Suppressor macrophage treated with lipopolysaccharide for 1 hour (primary cell): ENCODE data around the gene PPIA.
A peak's percentile ranks its signal among the peaks of the same experiment; 100 is the strongest.

Source experiments
- DNase-seq, 3 donors: peaks; one replicate each; pipeline ENCODE4 v3.0.0-alpha.2; 2020 to 2022

Gene PPIA

DNA sequence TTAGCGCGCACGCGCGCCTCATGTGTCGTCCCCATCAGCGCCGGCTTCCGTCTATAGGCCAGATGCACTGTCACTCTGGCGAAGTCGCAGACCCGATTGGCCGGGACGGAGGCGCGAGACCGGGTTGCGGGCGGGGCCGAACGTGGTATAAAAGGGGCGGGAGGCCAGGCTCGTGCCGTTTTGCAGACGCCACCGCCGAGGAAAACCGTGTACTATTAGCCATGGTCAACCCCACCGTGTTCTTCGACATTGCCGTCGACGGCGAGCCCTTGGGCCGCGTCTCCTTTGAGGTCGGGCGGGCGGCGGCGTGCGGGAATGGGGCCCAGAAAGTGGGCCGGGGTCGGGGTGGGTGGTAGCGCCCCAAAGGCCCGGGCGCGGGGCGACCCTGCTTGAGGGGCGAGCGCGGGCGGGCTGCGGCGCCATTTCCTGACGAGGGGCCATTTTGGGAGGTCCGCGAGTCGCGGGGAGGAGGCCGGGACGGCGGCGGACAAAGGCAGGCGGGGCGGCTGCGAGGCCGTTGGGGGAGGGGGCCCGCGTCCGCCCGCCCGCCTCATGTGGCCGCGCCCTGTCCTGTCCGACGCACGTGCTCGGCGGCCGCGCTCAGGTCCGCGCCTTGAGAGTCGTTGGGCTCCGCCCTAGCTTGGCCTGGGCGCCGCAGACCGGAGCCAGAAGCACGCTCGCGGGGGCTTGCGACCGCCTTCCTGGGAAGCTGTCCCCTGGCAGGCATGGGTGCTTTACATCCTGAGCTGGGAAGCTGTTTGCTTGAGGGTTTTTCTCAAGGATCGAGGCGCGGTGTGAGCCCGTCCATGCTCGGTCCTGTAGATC lies at the start of gene PPIA:
Gene PPIA, plus strand, starts transcription at position 178 of the 825 bp plus-strand sequence. Its CDS starts 44 bp downstream, at position 222.
- DNase-seq: peak; percentile 99

DNA sequence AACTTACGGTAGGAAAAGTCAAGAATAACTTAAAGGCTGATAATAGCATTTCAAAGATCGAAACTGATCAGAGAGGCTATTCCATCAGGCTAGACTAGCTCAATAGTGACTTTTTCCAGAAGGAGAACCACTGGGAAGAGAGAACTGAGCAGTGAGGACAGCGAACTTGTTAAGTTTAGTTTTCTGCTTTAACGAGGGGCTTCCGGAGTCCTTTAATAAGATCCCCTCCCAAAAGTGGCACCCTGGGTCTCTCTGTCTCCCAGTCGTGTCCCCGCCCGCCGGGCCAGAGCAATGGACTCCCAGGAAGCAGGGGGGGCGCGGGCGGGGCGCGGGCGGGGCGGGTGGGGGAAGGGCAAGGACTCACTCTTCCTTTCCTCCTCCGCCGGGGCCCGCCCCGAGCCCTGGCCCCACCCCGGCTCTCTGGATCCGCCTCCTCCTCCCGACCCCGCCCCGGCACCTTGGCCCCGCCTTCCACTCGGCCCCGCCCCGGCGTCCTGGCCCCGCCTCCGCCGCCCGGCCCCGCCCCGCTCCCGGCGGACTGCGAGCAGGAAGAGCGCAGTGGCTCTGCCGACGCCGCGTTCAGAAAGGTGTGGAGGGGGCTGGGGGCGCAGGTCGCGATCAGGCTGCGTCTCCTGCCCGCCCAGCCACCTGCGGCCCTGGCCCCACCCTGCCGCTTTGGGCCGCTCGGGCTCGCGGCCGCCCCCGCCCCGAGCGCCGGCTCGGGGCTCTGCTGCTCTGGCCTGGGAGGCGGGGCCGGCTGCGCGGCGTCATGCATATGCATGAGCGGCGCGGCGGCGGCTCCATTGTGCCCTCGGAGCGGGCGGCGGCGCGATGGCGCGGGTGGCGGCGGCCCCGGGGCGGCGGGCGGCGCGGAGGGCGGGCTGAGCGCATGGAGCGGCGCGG lies 48.2 kb upstream of the PPIA start, which contains the start of gene ZMIZ2:
Gene ZMIZ2, plus strand, starts transcription at position 803 of the 903 bp plus-strand sequence. CDS start 7,403 bp downstream, outside the sequence.
- peak; percentile 92 to 99 (median 96) for DNase-seq

- DNase-seq: peak in 2 of 3 donors; percentile 26 to 34
These were observed 47.3 kb upstream of the PPIA start for GRCh38 chr7:44748948-44749731.

DNA sequence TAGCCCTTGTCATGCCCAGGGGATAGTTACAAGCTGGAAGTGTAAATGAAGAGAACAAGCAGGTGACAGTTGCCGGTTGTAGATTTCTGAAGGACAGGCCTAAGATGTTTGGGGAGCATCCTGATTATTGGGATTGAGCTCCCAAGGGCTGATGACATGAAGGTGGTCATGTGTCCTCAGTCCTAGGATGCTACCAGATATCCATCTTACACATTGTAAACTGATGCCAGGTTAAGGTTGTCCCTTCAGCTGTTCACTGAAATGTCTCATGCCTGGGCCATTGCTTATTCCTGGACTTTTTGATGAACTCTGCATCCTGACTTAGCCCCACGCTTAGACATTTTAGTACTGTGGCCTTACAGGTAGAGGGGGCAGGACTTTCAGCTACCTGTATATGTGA lies 46.5 kb upstream of the PPIA start:
- DNase-seq: no peak

DNA sequence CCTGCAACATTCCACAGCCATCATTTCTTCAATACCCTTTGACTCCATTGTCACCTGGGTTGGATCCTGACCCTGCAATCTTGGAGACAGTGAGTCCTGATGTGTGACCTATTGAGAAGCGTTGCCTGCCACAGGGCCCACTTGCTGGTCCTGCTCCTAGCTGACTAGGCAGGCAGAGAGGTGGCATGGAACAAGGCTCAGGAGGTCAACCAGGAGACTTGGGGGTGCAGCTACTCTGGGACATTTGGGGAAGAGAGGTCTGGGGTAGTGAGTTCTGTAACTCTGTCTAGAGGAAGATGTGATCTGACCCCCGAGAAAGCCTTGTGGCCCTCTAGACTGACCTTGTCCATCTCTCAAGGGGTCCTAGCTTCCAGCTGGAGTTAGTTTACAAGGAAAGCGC lies 46.1 kb upstream of the PPIA start:
- DNase-seq: no peak

DNA sequence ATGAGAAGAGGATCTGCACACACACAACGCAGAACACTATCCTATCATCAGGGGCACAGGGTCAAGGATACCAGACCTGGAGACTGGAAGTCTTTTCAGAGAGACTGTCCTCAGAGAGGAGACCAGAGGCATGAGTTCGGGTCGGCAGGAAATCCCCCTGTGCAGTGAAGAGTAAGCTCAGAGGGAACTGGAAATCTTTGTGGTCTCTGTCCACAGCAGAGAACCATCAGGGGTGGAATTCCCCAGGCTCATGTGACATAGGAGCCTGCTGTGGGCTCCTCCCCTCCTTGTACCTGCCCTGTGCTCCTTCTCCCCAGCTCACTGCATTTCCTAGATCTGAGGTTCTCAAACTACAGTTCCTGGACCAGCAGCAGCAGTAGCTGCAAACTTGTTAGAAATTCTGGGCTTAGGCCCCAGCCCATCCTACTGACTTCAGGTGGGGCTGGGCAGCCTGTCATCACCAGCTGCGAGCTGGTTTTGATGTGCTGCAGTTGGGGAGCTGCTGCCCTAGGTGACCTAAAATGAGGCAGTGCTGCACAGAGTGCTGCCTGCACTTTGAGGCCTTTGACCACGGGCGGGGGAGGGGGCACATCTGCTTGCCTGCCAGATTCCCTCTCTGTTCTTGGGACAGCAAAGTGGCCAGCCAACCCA lies 45.4 kb upstream of the PPIA start:
- DNase-seq: peak; percentile 83 to 87 (median 86)

DNA sequence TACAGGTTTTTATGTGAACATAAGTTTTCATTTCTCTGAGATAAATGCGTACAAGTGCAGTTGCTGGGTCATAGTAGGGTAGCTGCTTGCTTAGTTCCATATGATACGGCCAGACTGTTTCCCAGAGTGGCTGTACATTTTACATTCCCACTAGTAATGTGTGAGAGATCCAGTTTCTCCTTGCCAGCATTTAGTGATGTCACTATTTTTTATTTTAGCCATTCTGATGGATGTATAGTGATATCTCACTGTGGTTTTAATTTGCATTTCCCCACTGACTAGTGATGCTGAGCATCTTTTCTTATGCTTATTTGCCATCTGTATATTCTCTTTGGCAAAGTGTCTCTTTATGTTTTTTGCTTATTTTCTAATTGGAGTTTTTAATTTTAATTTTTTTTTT lies 43.7 kb upstream of the PPIA start:
- DNase-seq: no peak

DNA sequence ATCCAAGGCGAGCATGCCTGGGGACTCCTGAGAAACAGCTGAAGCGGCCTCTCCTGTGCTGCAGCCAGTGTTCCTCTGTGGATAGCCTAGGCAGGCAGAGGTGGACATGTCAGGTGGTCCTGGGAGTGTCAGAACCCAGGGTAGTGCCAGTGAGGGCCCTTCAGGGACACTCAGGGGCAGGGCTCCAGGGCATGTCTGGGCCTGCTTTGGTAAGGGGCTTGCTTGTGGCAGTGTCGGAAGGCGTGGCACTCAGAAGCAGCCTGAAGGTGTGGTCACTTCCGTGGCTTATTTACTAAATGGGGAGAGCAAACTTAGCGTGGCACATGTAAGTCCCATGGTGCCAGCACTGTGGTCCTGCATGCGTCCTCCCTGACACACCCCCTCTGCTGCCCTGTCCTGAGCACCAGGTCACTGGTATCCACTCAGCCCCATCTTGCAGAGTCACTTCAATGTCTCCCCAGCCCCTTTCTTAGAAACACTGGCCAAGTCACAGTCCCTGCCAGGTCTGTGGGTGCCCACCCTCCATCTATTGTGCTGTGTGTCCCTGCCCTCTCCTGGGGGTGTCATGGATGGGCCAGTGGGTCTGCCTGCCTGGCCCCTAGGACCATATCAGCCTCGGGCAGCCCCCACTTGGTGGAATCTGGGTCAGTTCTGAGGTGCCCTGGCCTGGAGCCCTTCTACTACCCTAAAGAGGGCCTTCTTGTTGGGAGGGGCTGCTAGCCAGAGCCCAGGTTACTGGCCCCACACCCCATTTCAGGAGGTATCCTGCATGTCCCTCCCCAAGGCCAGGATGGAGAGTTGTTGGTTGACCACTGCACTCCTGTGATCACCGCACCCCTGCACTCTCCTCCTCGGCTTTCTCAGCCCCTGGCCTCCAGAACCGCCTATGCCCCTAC lies 41.4 kb upstream of the PPIA start:
- no peak for DNase-seq

DNA sequence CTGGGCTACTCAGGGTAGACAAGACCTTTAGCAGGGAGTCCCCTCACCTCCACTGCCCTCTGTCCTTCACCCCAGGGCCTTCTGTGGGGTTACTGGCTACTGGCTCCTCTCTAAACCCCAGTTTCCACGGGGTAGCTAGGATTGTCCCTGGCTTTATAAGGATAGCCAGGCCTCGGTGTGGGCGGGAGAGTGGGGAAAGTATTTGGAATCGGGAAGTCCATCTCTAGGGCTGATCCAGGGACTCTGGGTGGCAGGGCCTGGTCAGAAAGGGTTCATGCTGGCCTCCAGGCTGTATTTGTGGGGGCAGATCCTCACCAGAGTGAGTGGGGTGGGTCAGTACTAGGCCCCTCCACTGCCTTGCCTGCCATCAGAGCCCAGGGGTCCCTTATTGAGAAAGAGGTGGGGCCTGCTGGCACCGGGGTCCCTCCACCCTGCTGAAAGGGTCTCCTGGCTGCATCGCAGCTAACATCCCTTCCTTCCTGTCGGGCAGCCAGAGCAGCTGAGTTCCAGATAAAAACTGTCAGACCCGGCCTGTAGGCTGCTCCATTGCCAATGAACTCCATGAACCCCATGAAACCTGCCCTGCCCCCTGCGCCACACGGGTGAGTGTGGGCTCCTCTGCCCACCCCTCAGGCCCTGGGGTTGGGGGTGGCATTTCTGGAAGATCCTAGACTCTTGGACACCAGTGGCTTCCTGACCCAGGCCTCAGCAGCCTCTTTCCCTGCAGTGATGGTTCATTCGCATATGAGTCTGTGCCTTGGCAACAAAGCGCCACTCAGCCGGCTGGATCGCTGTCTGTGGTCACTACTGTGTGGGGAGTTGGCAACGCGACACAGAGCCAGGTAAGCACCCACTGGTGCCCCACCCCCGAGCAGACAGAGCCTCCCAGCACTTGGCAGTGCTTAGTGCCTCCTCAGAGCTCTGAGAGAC lies 40.5 kb upstream of the PPIA start:
- DNase-seq: no peak

GRCh38 chr7:44756904-44757303 lies 39.6 kb upstream of the PPIA start:
- DNase-seq: no peak

DNA sequence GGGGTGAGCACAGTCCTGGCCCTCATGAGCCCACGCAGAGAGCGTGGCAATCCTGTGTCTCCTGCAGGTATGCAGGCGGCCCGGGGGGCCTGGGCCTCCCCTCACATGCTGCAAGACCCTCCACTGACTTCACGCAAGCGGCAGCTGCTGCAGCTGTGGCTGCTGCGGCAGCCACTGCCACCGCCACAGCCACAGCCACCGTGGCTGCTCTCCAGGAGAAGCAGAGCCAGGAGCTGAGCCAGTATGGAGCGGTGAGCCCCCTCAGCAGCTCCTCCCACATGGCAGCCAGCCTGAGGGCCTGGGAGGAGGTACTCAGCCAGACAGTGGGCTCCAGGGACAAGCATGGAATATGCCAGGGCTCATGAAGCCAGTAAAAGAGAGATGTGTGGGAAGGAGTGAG lies 39.2 kb upstream of the PPIA start:
- DNase-seq: no peak

- no peak for DNase-seq
These were observed 38.7 kb upstream of the PPIA start for GRCh38 chr7:44757739-44758138.

- DNase-seq: no peak
These were observed 37.2 kb upstream of the PPIA start for GRCh38 chr7:44759246-44759645.

DNA sequence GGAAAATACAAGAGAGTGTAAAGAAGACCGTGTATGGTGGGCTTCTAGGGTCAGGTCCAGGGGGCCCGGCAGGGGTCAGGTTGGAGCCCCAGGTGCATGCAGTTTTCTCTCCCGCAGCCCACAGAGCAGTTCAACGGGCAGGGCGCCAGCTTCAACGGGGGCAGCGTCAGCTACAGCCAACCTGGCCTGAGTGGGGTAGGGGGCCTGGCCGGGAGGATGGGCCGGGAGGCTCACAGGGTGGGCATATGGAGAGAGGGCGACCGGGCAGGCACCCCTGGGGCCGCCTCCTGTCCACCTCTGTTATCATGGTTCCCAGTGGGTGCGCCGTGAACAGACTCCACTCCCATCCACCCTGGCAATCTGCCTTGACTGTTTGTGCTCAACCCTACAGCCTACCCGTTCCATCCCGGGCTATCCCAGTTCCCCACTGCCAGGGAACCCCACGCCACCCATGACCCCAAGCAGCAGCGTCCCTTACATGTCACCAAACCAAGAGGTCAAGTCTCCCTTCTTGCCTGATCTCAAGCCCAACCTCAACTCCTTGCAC lies 36.4 kb upstream of the PPIA start:
- DNase-seq: no peak

GRCh38 chr7:44761207-44762161 lies 35.0 kb upstream of the PPIA start:
- DNase-seq: no peak

GRCh38 chr7:44762300-44762699 lies 34.2 kb upstream of the PPIA start:
- no peak for DNase-seq

- DNase-seq: no peak
These were observed 33.6 kb upstream of the PPIA start for GRCh38 chr7:44762726-44763522.

GRCh38 chr7:44764081-44764480 lies 32.4 kb upstream of the PPIA start:
- no peak for DNase-seq
